T-helper 9 cell (primary cell): ENCODE data around the gene PKMYT1.
"Not testable (repeated sequence)": the region's sequence is repeated elsewhere in the genome, so short reads cannot be mapped to it uniquely, and the experiment has no call there.

ENCODE experiments used
- DNase-seq: peaks from one replicate; pipeline ENCODE4 v3.0.0-alpha.2; 2020

Gene PKMYT1

DNA sequence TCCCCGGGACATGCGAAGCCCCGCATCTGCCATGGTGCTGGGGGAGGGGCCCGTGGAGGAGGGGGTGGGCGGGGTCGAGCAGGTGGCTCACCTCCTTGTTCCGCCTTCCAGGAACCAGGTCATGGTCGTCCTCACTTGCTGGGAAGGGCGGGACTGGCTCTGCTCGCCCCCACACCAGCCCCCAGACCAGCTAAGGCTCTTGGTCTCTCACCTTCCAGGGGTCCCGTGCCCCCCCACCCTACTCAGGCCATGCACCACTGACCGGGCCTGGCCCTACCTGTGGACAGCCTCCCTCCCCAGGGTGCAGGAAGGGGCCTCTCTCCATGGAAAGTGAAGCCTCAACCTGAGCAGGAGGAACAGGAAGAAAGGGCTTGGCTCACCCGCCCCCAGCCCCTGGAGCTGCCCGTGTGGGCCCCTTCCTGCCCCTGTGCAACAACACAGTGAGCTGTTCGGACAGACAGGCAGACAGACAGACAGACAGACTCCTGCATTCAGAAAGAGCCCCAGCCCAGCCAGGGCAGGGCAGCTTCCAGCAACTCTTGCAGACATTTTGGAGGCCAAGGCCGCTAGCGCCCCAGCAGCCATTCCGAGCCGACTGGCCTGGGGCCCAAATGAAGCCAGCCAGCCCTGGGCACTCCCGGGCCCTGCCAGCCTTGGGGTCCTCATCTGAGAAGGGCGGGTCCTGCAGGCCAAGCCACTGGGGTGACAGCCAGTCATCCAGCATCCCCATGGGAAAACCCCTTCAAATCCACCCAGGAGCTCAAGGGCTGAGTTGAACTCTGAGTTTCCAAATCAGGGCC, 24.3 kb downstream of the PKMYT1 start:
- no peak for DNase-seq

DNA sequence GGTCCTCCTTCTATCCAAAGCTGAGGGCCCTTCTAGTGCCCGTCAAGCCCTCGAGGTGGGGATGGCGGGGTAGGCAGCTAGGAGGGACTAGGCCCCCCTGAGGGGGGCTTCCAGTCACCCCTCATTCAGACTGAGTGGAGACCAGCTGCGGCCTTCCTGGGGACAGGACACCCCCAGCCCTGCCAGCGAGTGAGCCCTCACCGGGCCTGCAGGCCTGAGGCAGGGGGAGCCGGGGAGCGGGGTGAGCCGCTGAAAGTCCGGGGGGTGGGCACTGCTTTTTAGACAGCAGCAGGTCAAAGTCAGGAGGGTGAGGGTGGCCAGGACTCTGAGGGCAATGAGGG, 24.8 kb downstream of the PKMYT1 start:
- DNase-seq: no peak

DNA sequence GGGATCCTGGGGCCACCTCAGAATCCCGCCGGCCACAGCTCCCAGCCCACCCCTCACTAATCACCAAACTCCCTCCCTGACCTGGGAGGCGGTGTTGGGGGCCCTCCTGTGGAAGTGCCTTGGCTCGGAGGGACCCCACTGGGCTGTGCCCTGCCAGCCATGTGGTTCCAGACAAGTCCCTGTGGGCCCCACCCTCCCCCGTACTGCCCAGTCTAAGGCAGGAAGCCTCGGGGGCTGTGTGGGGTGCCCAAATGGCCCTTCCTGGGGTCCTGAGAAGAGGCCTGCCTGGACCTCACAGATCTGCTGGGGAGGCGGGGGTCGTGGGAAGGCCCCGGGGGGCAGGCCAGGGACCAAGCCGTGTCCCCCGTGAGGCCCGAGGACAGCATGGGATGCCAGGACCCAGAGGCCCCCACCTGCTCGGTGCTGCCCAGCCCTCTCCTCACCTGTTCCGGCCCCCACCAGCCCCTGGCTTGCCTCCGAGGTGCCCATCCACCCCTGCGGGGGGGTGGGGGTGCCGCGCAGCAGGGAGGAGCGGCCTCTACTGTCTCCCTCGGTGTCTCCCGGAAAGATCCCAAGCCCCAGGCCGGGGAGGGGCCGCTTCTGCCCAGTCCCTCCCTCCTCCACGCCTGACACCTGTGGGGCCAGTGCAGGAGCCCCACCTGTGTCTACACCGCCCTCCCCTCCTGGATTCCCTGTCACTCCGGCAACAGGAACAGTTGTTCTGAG, 25.4 kb downstream of the PKMYT1 start:
- no peak for DNase-seq

DNA sequence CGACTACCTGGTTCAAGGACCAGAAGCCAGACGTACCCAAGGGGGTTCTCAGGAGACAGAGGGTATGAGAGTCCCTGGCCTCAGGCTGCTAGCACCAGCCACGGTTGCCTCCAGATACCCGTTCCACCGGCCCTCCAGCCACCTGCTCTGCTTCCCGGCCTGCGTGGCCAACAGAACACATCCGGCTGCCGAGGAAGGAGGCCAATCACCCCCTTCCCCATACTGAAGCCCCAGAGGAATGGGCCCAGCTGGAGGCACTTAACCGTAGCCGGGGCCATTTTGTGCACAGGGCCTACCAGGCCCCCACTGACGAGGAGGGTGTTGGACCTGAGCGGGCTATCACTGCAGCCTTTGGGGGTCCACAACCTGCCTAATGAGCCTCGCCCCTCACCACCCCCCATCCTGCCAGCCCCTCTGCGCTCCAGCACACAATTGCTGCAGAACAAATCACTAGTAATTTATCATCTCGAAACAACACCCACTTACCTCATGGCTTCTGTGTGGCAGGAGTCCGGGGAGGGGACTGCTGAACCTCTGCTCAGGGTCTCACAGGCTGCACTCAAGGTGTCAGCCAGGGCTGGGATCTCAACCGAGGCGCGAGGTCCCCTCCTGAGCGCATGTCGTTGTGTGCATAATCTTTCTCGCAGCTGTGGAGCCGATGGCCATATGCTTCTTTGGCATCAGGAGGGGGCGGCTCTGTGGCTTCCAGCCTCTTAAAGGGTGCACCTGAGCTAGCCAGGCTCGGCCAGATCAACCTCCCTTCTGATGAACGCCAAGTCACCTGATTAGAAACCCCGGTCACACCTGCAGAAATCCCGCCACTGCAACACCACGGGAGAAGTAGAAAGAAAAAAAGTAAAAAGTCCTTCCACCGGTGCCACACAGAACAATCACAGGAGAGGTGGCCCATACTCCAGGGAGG, 26.3 kb downstream of the PKMYT1 start:
- no peak for DNase-seq

DNA sequence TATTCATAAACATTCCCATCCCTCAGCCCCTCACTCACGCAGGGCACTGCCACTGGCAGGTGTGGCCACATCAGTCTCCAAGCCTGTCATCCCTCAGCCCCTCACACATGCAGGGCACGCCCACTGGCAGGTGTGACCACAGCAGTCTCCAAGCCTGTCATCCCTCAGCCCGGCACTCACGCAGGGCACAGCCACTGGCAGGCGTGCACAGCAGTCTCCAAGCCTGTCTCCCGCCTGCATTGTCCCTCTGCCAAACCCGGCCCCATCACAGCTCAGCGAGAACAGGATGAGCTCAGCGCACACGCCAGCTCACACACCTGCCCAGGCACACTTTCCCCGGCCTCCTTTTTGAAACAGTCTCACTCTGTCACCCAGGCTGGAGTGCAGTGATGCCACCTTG, 27.6 kb downstream of the PKMYT1 start:
- no peak for DNase-seq

DNA sequence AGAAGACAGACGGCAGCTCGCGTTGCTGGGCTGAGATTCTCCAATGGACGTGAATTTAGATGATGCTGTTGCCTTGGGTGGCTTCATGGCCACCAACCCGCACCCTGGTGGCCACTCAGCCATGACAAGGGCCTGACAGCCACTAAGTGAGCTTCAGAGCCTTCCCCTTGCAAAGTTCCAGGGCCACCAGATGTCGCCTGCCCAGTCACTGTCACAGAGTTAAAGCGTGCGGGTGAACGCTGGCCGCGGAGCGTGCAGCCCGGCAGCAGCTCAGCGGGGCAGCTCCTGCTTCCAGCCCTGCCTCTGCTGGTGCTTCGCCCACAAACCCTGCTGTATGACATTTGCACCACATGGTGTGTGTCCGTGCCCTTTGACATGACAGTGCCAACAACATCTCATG, 29.5 kb downstream of the PKMYT1 start:
- DNase-seq: no peak

DNA sequence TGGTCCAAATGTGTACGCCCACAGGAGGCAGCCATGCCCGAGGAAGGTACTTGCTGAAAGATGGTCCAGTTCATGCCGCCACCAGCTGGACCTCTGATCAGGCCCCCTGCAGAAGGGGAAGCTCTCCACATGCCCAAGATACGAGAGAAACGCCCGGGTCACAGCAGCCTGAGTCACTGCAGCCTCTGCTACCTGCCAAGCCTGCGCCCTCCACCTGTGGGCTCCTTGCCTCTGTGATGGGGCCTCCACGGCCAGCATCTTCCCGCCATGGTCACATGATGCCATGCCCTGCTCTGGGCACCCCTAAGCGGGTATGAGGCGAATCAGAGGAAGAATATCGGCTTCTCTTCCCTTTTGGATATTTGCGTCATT, 29.9 kb downstream of the PKMYT1 start:
- no peak for DNase-seq

DNA sequence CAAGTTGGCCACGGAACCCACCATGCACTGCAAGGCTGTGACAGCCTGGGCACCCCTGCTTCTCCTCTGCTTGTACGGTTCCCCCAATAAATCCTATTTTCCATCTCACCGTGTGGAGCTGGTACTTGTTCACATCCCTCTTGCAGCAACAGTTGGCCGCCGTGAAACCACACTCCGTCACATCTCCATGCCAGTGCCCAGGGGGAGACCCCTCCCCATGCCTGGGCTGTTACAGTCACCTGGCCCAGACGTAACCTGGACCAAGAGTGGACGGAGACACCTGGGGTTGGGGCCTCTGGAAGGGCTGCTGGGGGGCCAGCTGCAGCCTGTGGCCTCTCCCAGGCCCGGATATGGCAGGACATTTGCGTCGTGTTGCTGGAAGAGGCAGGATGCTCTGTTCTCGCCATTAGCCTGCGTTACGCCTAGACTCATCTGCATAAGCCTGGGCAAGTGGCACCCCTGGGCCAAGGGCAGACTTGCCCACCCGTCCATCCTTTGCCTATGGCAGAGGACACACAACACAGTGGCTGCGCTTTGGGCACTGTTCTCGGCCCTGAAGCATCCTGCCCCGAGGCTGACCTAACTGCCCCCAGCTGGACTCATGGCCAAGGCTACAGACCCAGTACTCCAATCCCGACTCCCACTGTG, 30.4 kb downstream of the PKMYT1 start:
- DNase-seq: no peak

DNA sequence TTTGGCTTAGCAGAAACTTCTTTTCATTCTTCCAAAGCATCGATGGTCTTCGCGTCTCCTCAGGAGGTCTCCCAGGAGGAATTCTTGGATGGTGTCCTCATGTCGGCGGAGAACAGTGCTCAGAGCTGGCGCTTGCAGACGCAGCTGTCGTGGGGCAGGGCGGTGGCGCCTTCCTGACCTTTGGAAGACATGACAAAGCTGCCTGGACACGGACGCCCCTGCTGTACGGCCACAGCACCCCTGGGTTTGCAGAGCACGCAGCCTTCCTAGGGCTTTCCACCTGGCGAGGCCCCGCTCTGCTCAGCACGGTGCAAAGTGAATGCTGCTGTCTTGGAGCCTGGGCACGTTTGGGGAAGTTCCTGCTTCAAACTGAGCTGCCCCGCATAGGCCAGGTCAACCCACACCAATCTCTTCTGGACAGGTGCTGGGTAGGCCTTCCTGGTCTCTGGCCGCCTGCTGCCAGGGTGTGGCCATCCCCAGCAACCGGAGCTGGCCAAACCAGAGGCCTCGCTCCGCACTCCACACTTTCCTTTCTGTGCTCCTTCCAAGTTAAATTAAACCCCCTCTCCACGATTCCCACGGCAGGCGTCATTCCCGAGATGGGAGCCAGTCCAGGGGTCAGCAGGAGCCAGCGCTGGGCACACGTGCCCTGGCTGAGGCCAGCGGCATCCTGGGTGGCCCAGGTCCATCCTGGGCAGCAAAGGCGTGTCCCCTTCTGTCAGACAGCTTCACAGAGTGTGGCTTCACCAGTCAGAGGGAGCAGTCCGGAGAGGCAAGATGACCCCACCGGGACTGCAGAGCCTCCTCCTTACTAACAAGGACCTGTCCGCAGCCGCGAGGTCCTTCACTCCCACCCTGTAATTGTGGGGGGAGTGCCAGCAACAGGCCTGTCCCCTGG, 31.2 kb downstream of the PKMYT1 start:
- DNase-seq: no peak

DNA sequence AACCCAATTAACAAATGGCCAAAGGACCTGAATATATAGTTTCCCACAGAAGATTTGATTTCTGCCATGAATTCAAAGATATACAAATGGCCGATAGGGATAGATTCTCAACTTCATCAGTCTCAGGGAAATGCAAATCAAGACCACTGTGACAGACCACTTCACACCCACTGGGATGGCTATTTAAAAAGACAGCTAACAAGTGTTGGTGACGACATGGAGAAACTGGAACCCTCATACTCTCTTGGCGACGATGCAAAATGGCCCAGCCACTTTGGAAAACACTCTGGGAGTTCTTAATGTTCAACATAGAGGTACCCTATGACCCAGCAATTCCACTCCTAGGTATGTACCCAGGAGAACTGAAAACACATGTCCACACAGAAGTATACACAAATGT, 33.6 kb downstream of the PKMYT1 start:
- no peak for DNase-seq

DNA sequence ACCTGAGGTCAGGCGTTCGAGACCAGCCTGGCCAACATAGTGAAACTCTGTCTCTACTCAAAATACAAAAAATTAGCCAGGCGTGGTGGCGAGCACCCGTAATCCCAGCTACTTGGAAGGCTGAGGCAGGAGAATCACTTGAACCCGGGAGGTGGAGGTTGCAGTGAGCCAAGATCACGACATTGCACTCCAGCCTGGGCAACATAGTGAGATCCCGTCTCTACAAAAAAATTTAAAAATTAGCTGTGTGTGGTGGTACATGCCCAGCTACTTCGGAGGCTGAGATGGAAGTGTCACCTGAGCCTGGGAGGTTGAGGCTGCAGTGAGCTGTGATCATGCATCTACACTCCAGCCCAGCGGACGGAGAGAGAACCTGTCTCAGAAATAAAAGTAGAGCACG, 36.5 kb downstream of the PKMYT1 start:
- not testable (repeated sequence) for DNase-seq

DNA sequence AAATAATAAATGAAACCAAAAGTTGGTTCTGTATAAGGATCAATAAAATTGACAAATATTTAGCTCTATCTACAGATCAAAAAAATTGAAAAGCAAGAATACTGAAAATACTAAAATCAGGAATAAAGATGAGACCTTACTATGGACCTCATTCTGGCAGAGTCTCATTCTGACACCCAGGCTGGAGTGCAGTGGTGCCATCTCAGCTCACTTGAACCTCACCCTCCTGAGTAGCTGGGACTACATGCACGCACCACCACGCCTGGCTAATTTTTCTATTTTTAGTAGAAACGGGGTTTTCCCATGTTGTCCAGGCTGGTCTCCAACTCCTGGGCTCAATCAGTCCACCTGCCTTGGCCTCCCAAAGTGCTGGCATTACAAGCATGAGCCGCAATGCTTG, 38.2 kb downstream of the PKMYT1 start:
- no peak for DNase-seq

DNA sequence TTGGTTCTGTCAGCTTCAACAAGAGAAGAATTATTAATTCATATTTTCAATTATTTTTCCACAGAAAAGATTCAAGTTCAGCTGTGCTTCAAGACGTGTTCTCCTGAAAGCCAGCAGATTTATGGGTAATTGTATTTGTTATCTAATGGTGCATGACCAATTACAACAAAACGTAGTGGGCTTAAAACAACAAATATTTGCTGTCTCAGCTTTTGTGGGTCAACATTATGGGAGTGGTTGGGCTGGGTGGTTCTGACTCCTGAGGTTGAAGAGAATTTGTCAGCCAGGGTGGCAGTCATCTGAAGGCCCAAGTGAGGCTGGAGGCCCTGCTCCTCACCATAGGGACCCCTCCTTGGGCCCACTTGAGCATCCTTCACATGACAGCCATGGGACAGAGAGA, 40.3 kb downstream of the PKMYT1 start:
- no peak for DNase-seq

DNA sequence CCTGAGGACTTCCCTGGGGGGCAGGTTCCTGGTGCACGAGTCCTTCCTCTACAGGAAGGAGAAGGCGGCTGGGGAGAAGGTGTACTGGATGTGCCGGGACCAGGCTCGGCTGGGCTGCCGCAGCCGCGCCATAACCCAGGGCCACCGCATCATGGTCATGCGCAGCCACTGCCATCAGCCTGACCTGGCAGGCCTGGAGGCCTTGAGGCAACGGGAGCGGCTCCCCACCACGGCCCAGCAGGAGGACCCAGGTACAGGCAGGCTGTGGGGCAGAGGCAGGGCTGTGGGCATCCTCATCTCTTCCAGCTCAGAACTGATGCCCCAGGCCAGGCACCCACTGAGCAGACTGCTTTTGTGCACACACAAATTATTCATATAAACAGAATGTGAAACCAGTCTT, 42.0 kb downstream of the PKMYT1 start:
- DNase-seq: no peak

DNA sequence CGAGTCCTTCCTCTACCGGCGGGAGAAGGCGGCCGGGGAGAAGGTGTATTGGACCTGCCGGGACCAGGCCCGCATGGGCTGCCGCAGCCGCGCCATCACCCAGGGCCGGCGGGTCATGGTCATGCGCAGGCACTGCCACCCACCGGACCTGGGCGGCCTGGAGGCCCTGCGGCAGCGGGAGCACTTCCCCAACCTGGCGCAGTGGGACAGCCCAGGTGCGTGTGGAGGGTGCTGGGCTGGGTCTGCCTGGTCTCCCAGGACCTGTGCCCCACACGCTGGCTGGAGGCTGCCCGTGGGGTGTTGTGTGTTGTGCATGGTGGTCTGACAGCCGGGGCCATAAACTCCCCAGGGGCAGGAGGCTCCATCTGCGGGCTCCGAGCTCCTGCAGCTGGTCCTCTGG, 43.1 kb downstream of the PKMYT1 start:
- DNase-seq: no peak

DNA sequence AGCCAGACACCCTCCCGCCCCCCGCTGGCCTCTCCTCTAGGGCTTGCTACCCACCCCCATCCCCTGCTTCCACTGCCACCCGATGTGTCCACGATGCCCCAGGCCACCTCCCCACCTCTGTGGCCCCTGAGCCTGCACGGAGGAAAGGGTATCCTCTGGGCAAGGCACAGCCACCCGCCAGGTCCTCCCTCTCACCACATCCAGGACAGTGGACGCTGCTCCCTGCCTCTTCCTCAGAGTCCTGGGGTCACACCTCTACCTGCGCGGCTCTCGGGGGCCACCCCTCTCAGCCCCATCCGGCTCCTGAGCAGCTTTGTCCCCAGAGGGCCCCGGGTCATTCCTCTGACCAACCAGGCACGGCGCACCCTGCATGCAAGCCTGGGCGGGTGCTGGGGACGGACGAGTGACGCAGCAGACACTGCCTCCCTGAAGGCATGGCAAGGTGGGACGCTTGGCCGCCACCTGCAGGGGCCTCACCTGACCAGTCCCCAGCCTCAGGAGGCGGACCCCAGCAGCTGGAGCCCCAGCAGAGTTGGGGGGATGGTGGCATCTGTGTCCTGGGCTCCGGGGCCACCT, 43.7 kb downstream of the PKMYT1 start:
- DNase-seq: no peak

DNA sequence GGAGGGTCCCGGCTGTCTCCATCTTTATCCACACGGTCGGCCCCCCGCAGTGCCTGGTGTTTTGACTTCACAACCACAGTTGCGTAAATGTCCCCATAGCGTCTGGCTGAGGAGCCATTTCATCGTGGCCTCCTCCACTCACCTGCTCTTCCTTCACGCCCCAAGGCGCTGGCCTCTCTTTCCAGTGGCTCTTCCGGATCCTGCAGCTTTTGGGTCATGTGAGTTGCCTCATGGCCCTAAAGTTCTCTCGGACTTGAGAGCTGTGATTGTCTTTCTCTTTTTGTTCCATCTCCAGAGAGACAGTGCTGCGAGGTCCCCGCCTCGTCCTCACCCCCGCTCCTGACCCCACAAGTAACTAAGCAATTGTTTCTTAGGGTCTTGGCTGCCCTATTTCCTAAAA, 45.8 kb downstream of the PKMYT1 start:
- no peak for DNase-seq

DNA sequence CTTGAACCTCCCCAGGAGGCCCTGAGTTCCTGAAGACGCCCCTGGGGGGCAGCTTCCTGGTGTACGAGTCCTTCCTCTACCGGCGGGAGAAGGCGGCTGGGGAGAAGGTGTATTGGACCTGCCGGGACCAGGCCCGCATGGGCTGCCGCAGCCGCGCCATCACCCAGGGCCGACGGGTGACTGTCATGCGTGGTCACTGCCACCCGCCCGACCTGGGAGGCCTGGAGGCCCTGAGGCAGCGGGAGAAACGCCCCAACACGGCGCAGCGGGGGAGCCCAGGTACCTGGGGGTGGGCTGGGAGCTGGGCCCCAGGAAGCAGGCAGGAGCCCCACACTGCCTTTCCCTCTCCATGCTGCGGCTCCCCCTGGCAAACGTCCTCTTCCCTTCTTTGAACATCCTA, 46.5 kb downstream of the PKMYT1 start:
- DNase-seq: no peak

DNA sequence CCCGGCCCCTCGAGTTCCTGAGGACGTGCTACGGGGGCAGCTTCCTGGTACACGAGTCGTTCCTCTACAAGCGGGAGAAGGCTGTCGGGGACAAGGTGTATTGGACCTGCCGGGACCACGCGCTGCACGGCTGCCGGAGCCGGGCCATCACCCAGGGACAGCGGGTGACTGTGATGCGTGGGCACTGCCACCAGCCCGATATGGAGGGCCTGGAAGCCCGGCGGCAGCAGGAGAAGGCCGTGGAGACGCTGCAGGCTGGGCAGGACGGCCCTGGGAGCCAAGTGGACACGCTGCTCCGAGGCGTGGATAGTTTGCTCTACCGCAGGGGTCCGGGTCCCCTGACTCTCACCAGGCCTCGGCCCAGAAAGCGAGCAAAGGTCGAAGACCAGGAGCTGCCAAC, 47.1 kb downstream of the PKMYT1 start:
- no peak for DNase-seq

DNA sequence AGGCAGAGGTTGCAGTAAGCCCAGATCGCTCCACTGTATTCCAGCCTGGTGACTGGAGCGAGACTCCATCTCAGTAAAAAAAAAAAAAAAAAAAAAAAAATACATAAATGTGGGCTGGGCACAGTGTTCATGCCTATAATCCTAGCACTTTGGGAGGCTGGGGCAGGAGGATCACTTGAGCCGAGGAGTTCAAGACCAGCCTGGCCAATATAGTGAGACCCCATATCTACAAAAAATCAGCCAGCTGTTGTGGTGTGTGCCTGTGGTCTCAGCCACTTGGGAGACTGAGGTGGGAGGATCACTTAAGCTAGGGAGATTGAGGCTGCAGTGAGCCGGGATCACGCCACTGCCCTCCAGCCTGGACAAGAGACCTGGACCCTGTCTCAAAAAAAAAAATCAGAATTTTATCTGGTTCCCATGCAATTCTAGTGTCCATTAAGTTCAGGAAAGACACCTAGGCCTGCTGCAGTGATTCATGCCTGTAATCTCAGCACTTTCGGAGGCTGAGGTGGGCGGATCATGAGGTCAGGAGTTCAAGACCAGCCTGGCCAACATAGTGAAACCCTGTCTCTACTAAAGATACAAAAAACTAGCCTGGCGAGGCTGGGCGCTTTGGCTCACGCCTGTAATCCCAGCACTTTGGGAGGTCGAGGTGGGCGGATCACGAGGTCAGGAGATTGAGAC, 48.9 kb downstream of the PKMYT1 start:
- not testable (repeated sequence) for DNase-seq

DNA sequence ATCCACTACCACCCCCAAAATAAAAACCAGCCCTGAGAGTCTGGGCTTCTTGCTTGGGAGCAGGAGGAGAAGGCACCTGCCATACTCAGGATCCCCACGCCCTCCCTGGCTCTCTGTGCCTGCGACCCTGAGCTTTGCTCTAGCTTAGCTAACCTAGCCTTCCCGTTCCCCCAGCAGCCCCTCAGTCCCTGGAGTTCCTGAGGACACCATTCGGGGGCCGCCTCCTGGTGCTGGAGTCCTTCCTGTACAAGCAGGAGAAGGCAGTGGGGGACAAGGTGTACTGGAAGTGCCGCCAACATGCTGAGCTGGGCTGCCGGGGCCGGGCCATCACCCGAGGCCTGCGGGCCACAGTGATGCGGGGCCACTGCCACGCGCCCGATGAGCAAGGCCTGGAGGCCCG, 50.0 kb downstream of the PKMYT1 start:
- no peak for DNase-seq
